Nephron (organoid): Measurements from ENCODE around the gene TMEM140.

Experiments used
- H3K27ac Mint-ChIP-seq, 3 experiments: 2 replicates each; pipeline ENCODE4 v1.8.0; 2020; ENCODE audit warnings: mixed read lengths in 3 of 3, mild to moderate bottlenecking in 2 of 3, moderate library complexity in 1 of 3
- H3K27me3 Mint-ChIP-seq: 2 replicates; pipeline ENCODE4 v1.8.0; 2021; ENCODE audit warnings: low read depth, mild to moderate bottlenecking, moderate library complexity, mixed read lengths
- H3K36me3 Mint-ChIP-seq: 2 replicates; pipeline ENCODE4 v1.8.0; 2020; ENCODE audit warnings: low read depth, mixed read lengths
- H3K4me1 Mint-ChIP-seq: 2 replicates; pipeline ENCODE4 v1.8.0; 2020; ENCODE audit warnings: mixed read lengths
- H3K4me3 Mint-ChIP-seq, 3 experiments: 2 replicates each; pipeline ENCODE4 v1.8.0; 2020; ENCODE audit warnings: mild to moderate bottlenecking in 3 of 3, mixed read lengths in 3 of 3, moderate library complexity in 2 of 3
- H3K9me3 Mint-ChIP-seq: 2 replicates; pipeline ENCODE4 v1.8.0; 2020; ENCODE audit warnings: mixed read lengths
- TF ChIP-seq, protein P1 (sequence below), 3 experiments: fragments of 200-600 bp; sonication (generic); IDR thresholded peaks; one replicate each; pipeline ENCODE4 v1.5.0; 2021; ENCODE audit warnings: antibody characterized with exemption in 3 of 3; ENCODE audit not compliant: unreplicated experiment in 3 of 3

The TMEM140 gene

DNA sequence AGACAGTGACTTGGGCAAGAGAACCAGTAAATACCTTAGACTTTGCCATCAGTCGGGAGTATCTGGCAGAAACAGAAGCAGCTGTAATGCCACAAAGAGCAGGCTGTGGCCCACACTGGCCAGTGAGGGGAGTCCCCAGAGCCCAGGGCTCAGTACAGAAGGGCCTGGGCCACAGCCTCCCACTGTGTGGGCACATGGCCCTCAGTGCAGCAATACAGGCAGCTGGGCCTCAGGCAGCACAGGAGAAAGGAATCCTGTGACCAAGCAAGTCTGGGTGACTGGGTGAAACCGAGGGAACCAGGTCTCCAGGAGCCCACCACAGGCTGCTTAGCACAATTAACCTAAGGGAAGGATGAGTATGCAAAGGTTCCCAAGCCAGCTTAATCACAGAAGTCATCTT is 49.5 kb downstream of the TMEM140 start:
- Mint-ChIP-seq H3K27me3 (no peaks in the 10 kb centered on the region), H3K9me3 (no peaks in the 10 kb centered on the region), H3K4me1 (peaks cover 2% of the 10 kb centered on the region), H3K36me3 (peaks cover 78% of the 10 kb centered on the region), H3K4me3 (no peak overlapping the region), H3K27ac (no peak overlapping the region)
- TF ChIP-seq, protein P1, sequence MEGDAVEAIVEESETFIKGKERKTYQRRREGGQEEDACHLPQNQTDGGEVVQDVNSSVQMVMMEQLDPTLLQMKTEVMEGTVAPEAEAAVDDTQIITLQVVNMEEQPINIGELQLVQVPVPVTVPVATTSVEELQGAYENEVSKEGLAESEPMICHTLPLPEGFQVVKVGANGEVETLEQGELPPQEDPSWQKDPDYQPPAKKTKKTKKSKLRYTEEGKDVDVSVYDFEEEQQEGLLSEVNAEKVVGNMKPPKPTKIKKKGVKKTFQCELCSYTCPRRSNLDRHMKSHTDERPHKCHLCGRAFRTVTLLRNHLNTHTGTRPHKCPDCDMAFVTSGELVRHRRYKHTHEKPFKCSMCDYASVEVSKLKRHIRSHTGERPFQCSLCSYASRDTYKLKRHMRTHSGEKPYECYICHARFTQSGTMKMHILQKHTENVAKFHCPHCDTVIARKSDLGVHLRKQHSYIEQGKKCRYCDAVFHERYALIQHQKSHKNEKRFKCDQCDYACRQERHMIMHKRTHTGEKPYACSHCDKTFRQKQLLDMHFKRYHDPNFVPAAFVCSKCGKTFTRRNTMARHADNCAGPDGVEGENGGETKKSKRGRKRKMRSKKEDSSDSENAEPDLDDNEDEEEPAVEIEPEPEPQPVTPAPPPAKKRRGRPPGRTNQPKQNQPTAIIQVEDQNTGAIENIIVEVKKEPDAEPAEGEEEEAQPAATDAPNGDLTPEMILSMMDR (IDR thresholded peaks at IDR 0.05; ENCODE audit: unreplicated experiment in 3 of 3), result no peak

DNA sequence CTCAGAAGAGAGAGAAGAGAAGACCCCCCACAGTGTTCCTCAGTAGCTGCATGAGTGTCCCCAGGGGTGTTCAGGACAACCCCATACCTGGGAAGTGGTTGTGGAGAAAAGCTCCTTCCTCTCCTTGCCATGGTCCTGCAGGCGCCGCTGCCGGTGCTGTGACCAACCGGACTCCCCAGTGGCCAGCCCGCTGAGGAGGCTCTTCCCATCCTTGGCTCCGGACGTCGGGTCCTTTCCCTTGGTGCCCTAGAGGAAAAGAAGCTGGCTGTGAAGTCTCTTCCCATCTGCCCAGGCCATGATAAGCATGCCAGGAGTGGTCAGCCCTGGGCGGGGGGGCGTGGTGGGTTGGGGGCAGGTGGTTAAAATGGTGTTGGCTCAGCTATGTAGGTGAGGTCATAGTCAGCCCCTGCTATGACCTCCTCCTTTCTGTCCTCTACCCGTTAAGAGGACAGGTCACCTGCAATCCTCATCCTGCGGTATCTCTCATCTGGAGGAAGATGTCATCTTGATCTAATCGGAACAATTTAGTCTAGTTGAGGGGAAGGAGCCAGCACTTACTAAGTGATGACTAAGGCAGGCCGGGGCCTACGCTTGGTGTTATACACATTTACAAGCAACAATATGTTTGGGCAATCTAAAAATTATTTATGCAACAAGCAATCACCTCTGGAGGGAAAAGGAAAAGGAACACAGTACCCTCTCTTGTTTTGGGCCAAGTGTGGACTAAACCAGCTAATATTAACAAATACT is 50.2 kb downstream of the TMEM140 start:
- peaks cover 5% of the 10 kb centered on the region for H3K4me1 Mint-ChIP-seq
- no peaks in the 10 kb centered on the region for H3K27me3 Mint-ChIP-seq
- no peaks in the 10 kb centered on the region for H3K9me3 Mint-ChIP-seq
- no peak overlapping the region for H3K27ac Mint-ChIP-seq
- H3K4me3 Mint-ChIP-seq, result no peak overlapping the region
- TF ChIP-seq, protein P1 (IDR thresholded peaks at IDR 0.05; ENCODE audit: unreplicated experiment in 3 of 3), result no peak
- H3K36me3 Mint-ChIP-seq, result peaks cover 76% of the 10 kb centered on the region

DNA sequence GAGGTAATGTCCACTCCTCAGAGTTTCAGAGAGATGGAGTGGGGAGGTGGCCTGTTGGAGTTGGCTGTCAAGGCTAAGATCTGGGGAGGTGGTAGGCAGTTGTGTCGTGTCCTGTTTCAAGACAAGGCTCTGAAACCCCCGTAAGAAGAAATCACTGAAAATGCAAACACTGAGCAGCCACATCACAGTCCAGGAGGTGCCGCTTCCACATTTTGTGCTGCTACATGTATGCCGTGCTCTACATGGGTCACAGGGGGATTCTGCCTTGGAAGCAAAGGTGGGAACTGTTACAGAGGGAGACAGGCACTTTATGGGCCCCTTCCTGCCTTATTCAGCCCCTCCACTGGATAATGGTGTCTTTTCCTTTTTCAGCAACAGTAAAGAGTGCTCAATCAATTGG is 51.6 kb downstream of the TMEM140 start:
- H3K9me3 Mint-ChIP-seq, result no peaks in the 10 kb centered on the region
- H3K27ac Mint-ChIP-seq, result no peak overlapping the region
- TF ChIP-seq, protein P1 (IDR thresholded peaks at IDR 0.05; ENCODE audit: unreplicated experiment in 3 of 3), result no peak
- H3K4me3 Mint-ChIP-seq, result no peak overlapping the region
- no peaks in the 10 kb centered on the region for H3K27me3 Mint-ChIP-seq
- peaks cover 72% of the 10 kb centered on the region for H3K36me3 Mint-ChIP-seq
- H3K4me1 Mint-ChIP-seq, result peaks cover 5% of the 10 kb centered on the region

DNA sequence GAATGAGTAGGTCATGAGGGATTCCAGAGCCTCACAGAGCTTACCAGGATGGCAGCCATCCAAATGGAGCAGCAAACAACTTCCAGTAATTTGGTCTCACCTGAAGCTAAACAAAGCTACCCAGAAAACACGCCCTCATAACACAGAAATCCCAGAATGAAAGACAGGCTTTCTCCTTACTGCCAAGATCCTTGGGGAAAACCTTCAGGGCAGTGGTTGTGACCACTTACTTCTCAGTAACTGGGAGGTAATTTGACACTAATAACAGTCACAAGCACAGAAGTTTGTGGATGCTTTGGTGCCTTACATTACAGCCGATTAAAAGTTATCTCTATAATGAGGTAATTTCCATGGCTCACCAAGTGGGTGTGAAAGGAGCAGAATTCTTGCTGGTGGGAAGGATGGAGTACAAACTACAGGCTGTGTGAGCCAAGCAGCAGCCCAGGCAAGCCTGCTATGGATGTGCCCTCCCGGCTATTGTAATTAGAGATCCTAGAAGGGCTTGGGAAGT is 53.0 kb downstream of the TMEM140 start:
- Mint-ChIP-seq H3K36me3 (peaks cover 70% of the 10 kb centered on the region), H3K9me3 (no peaks in the 10 kb centered on the region), H3K27me3 (no peaks in the 10 kb centered on the region), H3K4me1 (peaks cover 5% of the 10 kb centered on the region), H3K27ac (peak overlapping the region in 1 of 3 experiments; percentile 57), H3K4me3 (no peak overlapping the region)
- TF ChIP-seq, protein P1 (IDR thresholded peaks at IDR 0.05; ENCODE audit: unreplicated experiment in 3 of 3), result no peak

DNA sequence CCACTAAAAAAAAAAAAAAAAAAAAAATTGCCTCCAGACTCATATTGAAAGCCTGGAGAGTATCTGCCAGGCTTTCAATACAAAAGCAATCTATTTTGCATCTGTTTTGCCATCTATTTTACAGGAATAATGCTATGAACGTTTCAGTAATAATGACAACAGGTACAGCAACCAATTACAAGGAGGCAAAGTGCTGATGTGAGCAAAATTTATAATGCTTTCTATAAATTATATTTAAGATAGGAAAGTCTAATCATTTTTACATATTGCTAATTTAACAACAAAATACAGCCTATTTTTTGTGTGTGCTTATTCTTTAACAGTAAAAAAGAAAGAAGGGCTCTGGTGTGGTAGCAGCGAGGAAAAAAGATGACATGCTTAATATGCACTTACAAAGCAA is 53.5 kb downstream of the TMEM140 start:
- H3K4me3 Mint-ChIP-seq, result no peak overlapping the region
- H3K4me1 Mint-ChIP-seq, result peaks cover 5% of the 10 kb centered on the region
- no peaks in the 10 kb centered on the region for H3K27me3 Mint-ChIP-seq
- H3K9me3 Mint-ChIP-seq, result no peaks in the 10 kb centered on the region
- H3K27ac Mint-ChIP-seq, result peak overlapping the region; percentile 35 to 87 (median 57)
- TF ChIP-seq, protein P1 (IDR thresholded peaks at IDR 0.05; ENCODE audit: unreplicated experiment in 3 of 3), result no peak
- peaks cover 70% of the 10 kb centered on the region for H3K36me3 Mint-ChIP-seq

DNA sequence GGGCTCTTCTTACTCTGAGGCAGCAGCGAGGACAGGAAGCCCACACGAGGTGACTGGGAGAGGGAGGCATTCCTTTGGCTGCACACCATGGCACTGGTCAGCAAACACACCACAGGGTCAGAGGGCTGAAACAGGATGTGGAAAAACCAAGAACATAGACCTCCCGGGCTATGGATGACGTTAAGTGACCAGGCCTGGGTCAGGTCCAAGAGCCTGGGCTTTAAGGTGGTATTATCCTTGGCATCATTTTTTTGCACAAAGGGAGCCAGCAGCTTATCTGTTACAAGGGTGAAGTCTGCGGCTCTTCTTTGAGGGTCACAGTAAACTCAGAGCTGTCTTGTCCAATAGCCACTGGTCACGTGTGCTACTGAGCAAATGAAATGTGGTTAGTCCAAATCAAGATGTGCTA is 56.5 kb downstream of the TMEM140 start:
- H3K4me3 Mint-ChIP-seq, result no peak overlapping the region
- H3K36me3 Mint-ChIP-seq, result peaks cover 58% of the 10 kb centered on the region
- no peaks in the 10 kb centered on the region for H3K9me3 Mint-ChIP-seq
- TF ChIP-seq, protein P1 (IDR thresholded peaks at IDR 0.05; ENCODE audit: unreplicated experiment in 3 of 3), result no peak
- H3K27ac Mint-ChIP-seq, result peak overlapping the region in 1 of 3 experiments; percentile 70
- H3K4me1 Mint-ChIP-seq, result peaks cover 25% of the 10 kb centered on the region
- H3K27me3 Mint-ChIP-seq, result no peaks in the 10 kb centered on the region
